NOMO-1 treated with DMSO at 0.1 percent for 48 hours (cell line): Measurements from ENCODE around the gene CACNA2D3.

ENCODE experiments used
- DNase-seq: peaks from one replicate; lab custom pipeline; 2025; ENCODE audit not compliant: unreplicated experiment; lab: John Stamatoyannopoulos, UW

The CACNA2D3 gene

DNA sequence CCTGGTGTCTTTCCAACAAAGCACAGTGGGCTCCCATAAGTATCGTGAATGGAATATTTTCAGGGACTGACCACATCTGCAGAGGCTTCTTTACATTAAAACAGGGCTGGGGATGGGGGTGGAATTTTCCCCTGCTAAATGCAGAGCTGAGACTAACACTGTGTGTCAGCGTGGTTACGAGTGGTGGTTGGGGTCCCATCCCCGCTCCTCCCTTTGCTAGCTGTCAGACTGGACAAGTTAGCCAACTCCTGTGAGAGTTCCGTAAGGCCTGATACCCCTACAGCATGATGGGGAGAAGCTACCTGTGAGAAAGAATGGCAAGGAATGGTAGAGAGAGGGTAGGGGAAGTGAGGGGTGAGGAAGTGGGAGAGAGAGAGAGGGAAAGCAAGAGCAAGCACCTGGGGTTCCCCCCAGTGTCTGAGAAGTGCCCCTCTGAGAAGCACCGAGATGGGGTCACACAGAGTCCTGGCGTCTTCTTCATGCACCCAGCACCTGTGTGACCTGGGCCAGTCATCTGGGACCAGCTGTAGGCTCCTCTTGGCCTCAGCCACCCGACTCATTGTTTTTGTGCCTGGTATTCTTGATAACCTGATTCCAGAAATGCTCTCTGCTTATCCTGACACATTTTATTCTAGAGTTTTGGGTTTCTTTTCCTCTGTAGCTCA is 395.8 kb downstream of the CACNA2D3 start:
- DNase-seq = no peak

GRCh38 chr3:54519493-54519892 is 397.1 kb downstream of the CACNA2D3 start:
- DNase-seq = no peak

DNA sequence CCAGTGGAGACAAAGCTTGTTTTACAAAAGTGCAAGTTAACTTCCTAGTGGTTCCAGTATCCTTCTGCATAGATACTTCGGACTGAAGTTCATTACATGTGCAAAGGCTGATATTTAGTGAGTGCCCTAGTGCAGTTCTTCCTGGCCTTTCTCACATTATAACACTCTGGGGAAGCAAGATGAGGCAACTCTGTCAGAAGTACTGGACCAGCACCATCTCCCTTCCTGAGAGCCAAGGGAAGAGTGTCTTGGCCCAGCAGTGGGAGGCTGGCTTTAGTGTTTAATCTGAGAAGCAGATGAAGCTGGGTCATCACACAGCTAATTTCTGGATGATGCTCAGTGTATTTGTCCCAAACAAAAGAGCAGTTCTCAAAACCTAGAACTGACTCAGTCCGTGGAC is 397.7 kb downstream of the CACNA2D3 start:
- DNase-seq = no peak

- no peak for DNase-seq
These were observed 405.2 kb downstream of the CACNA2D3 start for GRCh38 chr3:54527521-54527920.

- DNase-seq = no peak
These were observed 405.6 kb downstream of the CACNA2D3 start for GRCh38 chr3:54527953-54528352.

- DNase-seq = no peak
These were observed 406.3 kb downstream of the CACNA2D3 start for GRCh38 chr3:54528668-54529067.

- DNase-seq = no peak
These were observed 407.7 kb downstream of the CACNA2D3 start for GRCh38 chr3:54530091-54530490.

DNA sequence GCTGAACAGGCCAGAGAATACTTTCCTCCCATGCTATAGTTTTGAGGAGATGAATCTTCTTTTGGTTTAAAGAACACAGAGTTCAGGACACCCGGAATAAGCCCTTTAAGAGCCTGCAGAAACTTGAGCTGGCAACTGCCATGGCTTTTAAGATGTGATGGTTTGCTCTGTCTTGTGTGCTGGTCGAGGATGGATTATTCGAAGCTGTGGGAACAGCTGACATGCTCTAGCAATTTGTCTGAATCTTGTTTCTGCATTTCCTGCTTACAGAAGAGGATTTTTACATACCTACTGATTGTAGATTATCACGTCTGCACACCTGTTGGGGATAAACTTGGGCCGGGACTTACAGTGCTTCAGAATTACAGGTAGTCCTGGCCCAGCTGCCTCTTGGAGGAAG is 408.6 kb downstream of the CACNA2D3 start:
- DNase-seq = no peak

DNA sequence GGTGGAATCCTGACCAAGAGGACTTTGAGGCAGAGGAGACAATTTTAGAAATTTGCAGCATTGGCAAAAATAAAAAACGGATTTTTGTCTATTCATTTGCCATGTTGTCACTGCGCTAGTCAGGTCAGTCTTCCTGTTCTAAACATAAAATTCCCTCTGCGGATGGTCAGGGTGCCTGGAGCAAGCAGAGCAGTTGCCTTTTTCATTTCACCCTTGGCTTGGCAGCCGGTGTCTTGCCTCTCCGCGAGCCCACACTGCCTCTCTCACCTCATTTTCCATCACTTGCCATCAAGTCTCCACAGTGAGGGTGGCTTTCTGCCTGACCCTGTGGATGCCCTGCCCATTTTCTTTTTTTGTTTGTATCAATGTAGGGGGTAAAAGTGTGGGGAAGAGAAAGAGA is 409.4 kb downstream of the CACNA2D3 start:
- DNase-seq = no peak

GRCh38 chr3:54533856-54534255 is 411.5 kb downstream of the CACNA2D3 start:
- no peak for DNase-seq

DNA sequence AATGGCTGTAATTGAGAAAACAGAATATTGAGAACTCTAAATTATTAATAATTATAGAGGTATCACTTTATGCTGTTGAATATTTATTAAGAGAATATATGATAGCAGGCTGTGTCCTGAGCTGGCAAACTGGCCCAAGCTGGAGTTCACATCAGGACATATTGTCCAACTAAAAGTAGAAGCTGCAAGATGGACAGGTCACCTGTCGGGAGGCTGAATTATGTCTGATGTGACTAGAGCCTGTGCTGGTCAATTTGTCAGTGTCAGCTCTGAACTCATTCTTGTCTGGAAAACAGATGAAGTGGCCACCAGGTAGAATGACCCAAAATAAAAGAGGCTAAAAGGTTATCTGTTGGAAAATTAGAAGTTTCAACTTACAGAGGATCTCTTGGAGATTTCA is 413.3 kb downstream of the CACNA2D3 start:
- no peak for DNase-seq

- DNase-seq = no peak
These were observed 414.1 kb downstream of the CACNA2D3 start for GRCh38 chr3:54536450-54536849.

GRCh38 chr3:54537506-54537905 is 415.2 kb downstream of the CACNA2D3 start:
- DNase-seq = no peak

- DNase-seq = no peak
These were observed 416.0 kb downstream of the CACNA2D3 start for GRCh38 chr3:54538346-54538745.

DNA sequence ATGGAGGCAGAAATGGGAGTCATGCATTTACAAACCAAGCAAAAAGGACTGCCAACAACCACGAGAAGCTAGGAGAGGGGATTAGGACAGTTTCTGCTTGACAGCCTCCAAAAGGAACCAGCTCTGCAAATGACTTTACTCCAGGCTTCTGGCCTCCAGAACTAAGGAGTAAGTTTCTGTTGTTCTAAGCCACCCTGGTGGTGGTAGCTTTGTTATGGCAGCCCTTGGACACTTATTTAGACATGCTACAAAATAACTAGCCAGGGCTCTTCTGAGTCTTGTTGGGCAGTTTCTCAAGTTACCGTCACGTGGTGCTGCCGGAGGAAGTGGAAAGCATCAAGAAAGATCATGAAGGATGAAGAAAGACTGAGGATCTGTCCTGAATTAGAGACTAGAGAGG is 419.0 kb downstream of the CACNA2D3 start:
- no peak for DNase-seq

DNA sequence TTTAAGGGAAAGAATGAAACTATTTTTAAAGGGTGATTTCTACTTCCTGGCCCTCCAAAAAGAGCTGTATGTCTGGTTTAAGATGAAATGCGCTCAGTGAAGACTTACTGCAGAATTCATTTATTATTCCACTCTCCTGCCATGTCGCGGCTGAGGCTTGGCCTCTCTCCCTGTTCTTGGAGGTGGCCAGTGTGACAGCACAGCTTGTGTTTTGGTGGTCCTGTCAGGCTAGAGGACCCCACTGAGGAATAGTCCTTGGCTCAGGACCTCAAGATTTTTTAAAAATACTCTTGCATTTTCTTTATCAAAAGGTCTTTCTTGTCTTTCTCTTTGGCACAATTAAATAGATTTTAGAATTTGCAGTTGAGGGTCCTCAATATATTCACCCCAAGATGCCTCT is 421.1 kb downstream of the CACNA2D3 start:
- DNase-seq = no peak

- DNase-seq = no peak
These were observed 424.7 kb downstream of the CACNA2D3 start for GRCh38 chr3:54547051-54547450.

- DNase-seq = no peak
These were observed 425.5 kb downstream of the CACNA2D3 start for GRCh38 chr3:54547846-54548245.

GRCh38 chr3:54549607-54550220 is 427.4 kb downstream of the CACNA2D3 start:
- no peak for DNase-seq

- DNase-seq = no peak
These were observed 428.0 kb downstream of the CACNA2D3 start for GRCh38 chr3:54550221-54550977.

DNA sequence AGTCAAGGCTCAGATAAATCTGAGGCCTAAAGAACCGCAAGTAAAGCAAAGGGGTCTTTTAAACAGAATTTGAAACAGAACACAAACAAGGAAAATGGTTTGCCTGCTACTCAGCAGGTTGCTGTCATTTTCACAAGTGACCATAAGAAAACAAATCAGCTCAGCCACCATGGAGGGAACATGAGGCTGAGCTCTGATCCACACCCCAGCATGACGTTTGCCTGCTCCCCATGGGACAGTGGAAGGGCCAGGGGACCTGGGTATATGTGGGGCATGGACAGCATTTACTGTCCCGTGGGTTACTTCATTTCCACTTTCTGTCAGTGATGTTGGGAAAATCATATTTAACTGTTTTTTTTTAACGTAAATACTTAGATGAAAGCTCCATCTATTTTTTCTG is 434.3 kb downstream of the CACNA2D3 start:
- no peak for DNase-seq
